A204.1 (cell line): Measurements from ENCODE around the gene NUP50.

Experiments
- FAIRE-seq: peaks from 2 replicates; lab custom pipeline; 2012; peaks lifted over from hg19 to GRCh38; lab: Jason Lieb, UNC

NUP50 gene

GRCh38 chr22:45196308-45196707, 32.6 kb downstream of the NUP50 start:
- no peak for FAIRE-seq

DNA sequence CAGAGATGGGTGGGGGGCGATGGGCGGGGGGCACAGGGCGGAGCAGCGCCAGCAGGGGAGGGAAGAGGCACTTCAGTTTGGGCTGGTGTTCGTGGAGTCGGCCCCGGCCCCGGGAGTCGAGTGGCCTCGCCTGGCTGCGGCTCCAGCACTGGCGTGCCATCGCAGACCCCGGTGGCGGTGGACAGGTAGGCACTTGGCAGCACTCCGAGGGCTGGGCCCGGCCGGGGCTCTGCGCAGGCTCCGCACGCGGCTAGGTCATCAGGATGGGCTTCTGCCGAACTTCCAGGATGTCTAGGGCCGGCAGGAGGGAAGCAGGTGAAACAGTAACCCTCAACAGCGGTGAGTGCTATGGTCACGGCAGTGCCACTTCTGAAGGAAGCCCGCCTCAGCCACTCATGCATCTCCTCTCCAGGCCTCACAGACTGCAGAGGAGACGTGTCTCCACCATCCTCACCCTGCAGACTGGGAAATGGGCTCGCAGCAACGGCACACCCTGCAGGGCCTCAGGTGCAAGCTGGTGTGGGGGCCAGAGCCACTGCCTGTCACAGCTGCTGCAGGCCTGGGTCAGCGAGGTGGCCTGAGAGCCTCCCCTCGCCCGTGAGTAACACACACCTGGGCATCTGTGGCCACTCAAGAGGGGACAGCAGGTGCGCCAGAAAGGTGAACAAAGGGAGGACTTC, 33.3 kb downstream of the NUP50 start:
- no peak for FAIRE-seq

DNA sequence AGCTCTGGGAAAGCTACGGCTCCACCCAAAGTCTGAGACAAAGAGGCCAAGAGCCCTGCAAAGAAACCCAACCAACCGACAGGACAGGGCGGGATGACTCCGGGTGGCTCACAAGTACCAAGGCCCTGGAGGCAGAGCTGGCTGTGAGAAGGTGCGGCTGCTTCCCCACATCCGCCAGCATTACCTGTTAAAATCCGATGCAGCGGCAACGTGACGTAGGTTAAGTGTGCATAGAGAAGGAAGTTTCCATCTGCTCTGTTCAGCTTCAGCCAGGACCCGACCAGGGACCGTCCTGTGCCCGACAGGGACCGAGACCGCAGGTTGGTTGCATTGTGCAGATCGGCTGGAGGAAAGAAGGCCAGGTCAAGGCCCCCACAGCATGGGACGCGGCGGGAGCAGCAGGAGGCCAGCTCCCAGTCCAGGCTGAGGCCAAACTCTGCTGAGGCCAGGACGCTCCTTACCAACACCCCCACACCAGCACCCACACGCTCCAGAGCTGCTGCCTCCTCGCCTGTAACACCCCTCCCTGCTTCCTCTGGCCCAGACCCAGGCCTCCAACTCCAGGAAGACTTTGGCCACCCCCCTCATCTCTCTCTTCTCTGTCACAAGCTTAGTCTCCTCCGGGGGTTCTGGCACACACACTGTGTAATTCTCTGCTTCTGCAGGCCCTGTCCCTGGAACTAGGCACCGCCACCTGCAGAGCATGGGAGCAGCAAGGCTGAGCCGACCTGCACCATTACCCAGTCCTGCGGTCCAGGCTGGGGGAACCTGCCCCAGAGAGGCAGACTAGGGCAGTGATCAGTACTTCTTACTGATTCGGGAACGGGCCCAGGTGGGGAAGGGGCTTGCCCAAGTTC, 34.1 kb downstream of the NUP50 start:
- FAIRE-seq = no peak

DNA sequence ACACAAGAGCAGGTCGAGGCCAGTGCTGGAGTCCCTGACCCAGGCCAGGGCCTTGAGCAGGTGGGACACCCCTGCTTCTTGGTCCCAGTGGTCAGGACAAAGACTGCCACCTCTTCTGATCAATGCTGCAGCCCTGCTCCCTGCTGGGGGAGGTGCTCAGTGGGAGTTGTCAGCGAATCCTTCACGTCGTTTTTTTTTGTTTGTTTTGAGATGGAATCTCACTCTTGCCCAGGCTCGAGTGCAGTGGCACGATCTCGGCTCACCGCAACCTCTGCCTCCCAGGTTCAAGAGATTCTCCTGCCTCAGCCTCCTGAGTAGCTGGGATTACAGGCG, 34.7 kb downstream of the NUP50 start:
- FAIRE-seq = no peak

- no peak for FAIRE-seq
Observed at GRCh38 chr22:45199723-45200122, 36.0 kb downstream of the NUP50 start.

- no peak for FAIRE-seq
Observed at GRCh38 chr22:45200230-45200629, 36.5 kb downstream of the NUP50 start.

DNA sequence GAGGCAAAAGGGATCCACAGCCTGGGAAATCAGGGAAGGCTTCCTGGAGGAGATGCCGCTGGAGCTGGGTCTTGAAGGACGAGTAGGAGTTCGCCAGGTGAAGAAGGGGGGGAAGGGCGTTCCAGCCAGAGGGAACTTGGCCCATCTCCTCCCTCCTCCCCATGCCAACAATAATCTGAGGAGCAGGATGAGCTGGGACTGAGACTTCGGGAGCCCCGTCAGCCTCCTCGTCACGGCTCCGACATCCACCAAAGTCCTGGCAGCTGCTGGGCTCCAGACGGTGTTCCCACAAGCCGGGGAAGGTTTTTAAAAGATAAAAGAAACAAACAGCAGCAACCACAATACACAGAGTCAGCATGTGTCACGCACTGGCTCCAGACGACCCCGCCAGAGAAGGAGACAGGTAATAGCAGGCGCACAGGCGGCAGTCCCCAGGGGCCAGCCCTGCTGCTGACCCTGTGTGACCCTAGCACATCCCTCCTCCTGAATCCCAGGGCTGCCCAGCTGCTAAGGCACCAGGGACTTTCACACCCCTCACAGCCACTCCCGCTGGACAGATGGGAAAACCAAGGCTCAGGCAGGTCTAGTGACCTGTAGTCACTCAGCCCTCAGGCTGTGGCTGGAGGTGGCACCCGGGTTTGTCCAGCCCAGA, 37.3 kb downstream of the NUP50 start:
- FAIRE-seq = no peak

DNA sequence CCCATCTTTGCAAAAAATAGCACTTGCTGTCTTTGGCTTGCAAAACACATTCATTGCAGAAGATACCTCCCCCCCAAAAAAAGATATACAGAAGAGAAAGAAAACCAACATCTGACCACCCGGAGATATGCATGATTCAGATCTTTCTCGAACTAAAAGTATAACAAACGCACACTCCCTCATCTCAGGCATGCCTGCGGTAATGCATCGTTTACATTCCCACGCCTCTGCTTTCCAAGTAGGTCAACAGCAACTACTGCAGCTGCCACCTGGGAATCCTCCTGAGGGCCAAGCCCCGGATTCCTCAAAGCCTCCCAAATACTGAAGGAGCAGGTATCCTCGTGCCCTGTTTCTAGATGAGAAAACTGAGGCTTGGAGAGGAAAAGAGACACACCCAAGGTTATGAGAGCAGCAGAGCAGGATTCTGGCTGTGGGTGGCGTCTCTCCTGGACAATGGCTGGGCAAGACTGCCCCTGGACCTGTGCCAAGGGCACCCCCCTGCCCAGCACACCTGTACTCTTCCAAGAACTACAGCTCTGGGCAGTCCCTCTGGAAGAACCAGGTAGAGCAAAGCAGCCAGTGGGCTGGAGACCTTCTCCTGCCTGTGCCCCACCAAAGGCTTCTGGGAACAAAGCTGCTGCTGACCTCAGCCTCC, 38.1 kb downstream of the NUP50 start:
- FAIRE-seq = no peak

- no peak for FAIRE-seq
Observed at GRCh38 chr22:45202333-45203149, 38.8 kb downstream of the NUP50 start.

GRCh38 chr22:45203150-45203951, 39.6 kb downstream of the NUP50 start:
- FAIRE-seq = no peak

GRCh38 chr22:45204241-45204640, 40.5 kb downstream of the NUP50 start:
- no peak for FAIRE-seq

GRCh38 chr22:45204819-45205218, 41.1 kb downstream of the NUP50 start:
- FAIRE-seq = no peak

- no peak for FAIRE-seq
Observed at GRCh38 chr22:45205276-45205925, 41.7 kb downstream of the NUP50 start.

DNA sequence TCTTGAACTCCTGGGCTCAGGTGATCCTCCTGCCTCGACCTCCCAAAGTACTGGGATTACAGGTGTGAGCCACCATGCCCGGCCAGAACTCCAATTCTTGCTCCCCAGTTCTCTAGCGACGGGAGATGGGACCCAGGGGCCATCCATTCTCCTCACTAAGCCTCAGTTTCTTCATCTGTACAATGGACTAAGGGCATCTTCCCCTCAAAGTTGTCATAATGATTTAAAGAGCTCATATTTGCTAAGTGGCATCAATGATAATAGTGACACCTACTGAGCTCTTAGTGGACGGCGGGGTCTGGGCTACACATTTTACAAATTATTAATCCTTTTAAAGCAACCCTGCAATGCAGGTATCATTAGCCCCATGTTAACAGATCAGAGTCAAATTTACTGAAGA, 42.5 kb downstream of the NUP50 start:
- no peak for FAIRE-seq

GRCh38 chr22:45207533-45207932, 43.8 kb downstream of the NUP50 start:
- FAIRE-seq = no peak

DNA sequence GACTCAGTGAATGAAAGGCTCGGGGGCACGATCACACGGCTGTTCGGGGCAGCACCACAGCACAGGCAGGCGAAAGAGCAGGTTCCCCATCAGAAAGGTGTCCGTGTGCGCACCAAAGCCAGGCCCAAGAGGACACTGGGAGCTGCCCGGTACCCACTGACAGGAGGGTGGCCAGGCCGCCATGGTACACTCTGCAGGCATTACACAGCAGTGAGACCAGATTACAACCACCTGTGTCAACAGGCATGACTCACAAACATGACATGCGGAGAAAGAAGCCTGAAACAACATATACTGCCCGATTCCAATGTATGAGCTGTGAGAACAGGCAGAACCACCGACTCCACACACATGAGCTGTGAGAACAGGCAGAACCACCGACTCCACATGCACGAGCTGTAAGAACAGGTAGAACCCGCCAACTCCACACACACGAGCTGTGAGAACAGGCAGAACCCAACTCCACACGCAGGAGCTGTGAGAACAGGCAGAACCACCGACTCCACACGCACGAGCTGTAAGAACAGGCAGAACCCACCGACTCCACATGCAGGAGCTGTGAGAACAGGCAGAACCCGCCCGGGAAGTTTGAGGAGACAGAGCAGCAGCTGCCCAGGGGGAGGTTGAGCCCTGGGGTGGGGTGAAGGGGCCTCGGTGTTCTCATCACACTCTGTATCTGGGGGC, 44.4 kb downstream of the NUP50 start:
- FAIRE-seq = no peak

DNA sequence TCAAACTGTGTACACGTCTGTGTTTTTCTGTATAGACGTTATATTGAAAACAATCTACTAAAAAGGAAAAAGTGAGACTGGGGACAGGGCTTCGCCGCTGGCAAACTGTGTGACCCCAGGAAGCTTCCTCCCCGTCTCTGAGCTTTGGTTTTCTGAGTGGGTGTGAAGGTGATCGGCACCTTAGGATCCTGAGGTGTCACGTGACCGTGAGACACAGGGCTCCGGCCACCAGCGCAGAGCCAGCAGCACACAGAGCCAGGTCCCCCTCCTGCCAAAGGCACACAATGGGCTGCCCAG, 44.9 kb downstream of the NUP50 start:
- no peak for FAIRE-seq

- no peak for FAIRE-seq
Observed at GRCh38 chr22:45208993-45209838, 45.5 kb downstream of the NUP50 start.

DNA sequence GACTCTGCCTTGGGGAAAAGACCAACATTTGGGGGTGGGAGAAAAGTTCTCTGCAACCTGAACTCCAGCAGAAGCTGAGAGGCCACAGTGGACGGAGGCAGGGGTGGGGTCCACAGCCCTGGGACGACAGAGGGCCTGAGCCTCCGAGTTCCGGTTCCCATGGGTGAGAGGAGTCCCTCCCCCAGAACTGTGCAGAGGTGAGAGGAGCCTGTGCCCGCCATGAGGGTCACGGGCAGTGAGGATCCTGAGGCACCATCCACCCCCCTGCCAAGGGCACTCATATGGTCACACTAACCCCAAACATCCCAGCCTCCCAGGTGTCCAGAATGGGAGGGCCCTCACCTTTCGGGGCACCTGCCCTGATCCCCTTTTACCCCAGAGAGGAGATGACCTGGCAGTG, 46.4 kb downstream of the NUP50 start:
- FAIRE-seq = no peak
